Activated naive CD8-positive, alpha-beta T cell (primary cell): Measurements from ENCODE around the gene PAPOLG.
"Not testable (repeated sequence)": the region's sequence is repeated elsewhere in the genome, so short reads cannot be mapped to it uniquely, and the experiment has no call there.

Experiments
- H3K27ac Mint-ChIP-seq: one replicate; pipeline ENCODE4 v1.8.0; 2021; ENCODE audit warnings: mixed read lengths
- H3K27me3 Mint-ChIP-seq: one replicate; pipeline ENCODE4 v1.8.0; 2021; ENCODE audit warnings: mixed read lengths
- H3K36me3 Mint-ChIP-seq: one replicate; pipeline ENCODE4 v1.8.0; 2021; ENCODE audit warnings: mixed read lengths
- H3K4me1 Mint-ChIP-seq: one replicate; pipeline ENCODE4 v1.8.0; 2021; ENCODE audit warnings: low read depth, mixed read lengths
- H3K4me3 Mint-ChIP-seq: one replicate; pipeline ENCODE4 v1.8.0; 2021; ENCODE audit warnings: mild to moderate bottlenecking, mixed read lengths
- H3K9me3 Mint-ChIP-seq: one replicate; pipeline ENCODE4 v1.8.0; 2021; ENCODE audit warnings: low read depth, mixed read lengths

PAPOLG gene

GRCh38 chr2:60826111-60826510 lies 70.0 kb downstream of the PAPOLG start:
- Mint-ChIP-seq H3K4me1 (peaks cover 16% of the 10 kb centered on the region), H3K4me3 (no peak overlapping the region), H3K9me3 (no peaks in the 10 kb centered on the region)

DNA sequence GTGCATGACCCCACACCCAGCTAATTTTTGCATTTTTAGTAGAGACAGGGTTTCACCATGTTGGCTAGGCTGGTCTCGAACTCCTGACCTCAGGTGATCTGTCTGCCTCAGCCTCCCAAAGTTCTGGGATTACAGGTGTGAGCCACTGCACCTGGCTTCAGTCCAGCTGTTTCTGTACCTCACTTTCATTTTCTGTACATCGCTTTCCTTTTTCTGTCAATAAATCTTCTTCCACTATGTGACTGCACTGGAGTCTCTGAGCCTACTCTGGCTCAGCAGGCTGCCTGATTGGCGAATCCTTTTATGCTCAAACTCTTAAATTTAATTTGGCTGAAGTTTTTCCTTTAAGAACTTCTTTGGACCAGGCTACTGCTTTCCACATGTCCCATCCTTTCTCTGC lies 70.8 kb downstream of the PAPOLG start:
- H3K27me3 Mint-ChIP-seq, H3K4me1 Mint-ChIP-seq, H3K9me3 Mint-ChIP-seq, H3K27ac Mint-ChIP-seq, H3K36me3 Mint-ChIP-seq, H3K4me3 Mint-ChIP-seq: not testable (repeated sequence)

More at GRCh38 chr2:60826111-60826510, 70.0 kb downstream of the PAPOLG start:
- Mint-ChIP-seq H3K36me3 (peaks cover 4% of the 10 kb centered on the region), H3K27me3 (no peaks in the 10 kb centered on the region), H3K27ac (no peak overlapping the region)

DNA sequence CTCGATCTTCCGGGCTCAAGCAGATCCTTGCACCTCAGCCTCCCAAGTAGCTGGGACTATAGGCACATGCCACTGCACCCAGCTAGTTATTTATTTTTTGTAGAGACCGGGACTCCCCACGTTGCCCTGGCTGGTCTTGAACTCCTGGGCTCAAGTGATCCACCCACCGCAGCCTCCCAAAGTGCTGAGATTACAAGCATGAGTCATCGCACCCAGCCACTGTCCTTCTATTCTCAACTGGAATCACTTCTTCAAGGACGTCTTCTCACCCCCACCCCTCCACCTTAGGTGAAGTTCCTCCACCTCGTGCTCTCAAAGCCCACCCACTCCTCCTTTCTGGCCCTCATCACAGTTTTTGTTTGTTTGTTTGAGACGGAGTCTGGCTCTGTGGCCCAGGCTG lies 71.3 kb downstream of the PAPOLG start:
- peaks cover 9% of the 10 kb centered on the region for H3K4me1 Mint-ChIP-seq
- no peak overlapping the region for H3K27ac Mint-ChIP-seq
- no peaks in the 10 kb centered on the region for H3K9me3 Mint-ChIP-seq
- no peaks in the 10 kb centered on the region for H3K27me3 Mint-ChIP-seq
- peaks cover 4% of the 10 kb centered on the region for H3K36me3 Mint-ChIP-seq
- H3K4me3 Mint-ChIP-seq, result no peak overlapping the region

- no peaks in the 10 kb centered on the region for H3K9me3 Mint-ChIP-seq
- peaks cover 4% of the 10 kb centered on the region for H3K36me3 Mint-ChIP-seq
- H3K27me3 Mint-ChIP-seq, result no peaks in the 10 kb centered on the region
- H3K4me1 Mint-ChIP-seq, result peaks cover 31% of the 10 kb centered on the region
- no peak overlapping the region for H3K27ac Mint-ChIP-seq
- H3K4me3 Mint-ChIP-seq, result no peak overlapping the region
Observed at GRCh38 chr2:60830991-60831390, 74.9 kb downstream of the PAPOLG start.

DNA sequence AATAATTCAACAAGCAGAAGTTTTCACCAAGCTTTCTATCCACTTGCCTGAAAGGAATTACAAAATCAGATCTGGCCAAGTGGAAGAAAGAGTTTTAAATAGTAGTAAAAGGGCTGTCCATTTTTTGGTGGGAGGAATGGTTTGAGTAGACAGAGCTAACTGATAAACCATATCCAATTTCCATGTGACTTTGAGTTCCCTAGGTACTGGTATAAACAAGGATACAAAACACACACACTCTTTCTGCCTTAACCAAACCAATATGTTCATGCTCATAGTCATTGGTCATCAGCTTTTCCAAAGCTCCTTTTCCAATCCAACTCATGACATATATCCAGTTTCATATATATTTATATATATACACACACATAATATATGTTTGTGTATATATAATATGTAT lies 75.9 kb downstream of the PAPOLG start:
- peaks cover 4% of the 10 kb centered on the region for H3K36me3 Mint-ChIP-seq
- H3K27me3 Mint-ChIP-seq, result no peaks in the 10 kb centered on the region
- H3K9me3 Mint-ChIP-seq, result no peaks in the 10 kb centered on the region
- peaks cover 29% of the 10 kb centered on the region for H3K4me1 Mint-ChIP-seq
- H3K4me3 Mint-ChIP-seq, result no peak overlapping the region
- no peak overlapping the region for H3K27ac Mint-ChIP-seq

DNA sequence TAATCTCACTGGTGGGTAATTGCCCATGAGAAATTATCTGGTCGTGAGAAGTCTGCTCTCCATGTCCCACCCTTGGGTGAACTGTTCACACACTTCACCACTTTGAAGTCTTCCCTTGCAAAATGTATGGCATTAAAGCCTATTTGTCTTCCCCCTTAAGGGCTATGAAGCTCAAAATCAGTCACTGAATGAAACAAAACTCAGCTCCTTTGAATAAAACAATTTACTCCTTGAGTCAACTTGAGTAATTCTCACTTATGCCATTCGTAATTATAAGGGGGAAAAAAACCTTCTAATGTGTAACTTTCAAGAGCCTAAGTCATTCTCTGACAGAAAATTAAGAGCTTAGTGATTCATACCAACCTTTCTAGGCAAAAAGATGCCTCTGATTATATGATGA lies 76.6 kb downstream of the PAPOLG start:
- H3K4me3 Mint-ChIP-seq, result peak overlapping the region; percentile 8
- H3K4me1 Mint-ChIP-seq, result peaks cover 27% of the 10 kb centered on the region
- peak overlapping the region; percentile 76 for H3K27ac Mint-ChIP-seq
- H3K36me3 Mint-ChIP-seq, result peaks cover 4% of the 10 kb centered on the region
- H3K9me3 Mint-ChIP-seq, result no peaks in the 10 kb centered on the region
- no peaks in the 10 kb centered on the region for H3K27me3 Mint-ChIP-seq

- Mint-ChIP-seq H3K36me3 (peaks cover 4% of the 10 kb centered on the region), H3K4me1 (peaks cover 28% of the 10 kb centered on the region), H3K4me3 (no peak overlapping the region), H3K9me3 (no peaks in the 10 kb centered on the region), H3K27ac (peak overlapping the region; percentile 66), H3K27me3 (no peaks in the 10 kb centered on the region)
Observed at GRCh38 chr2:60834270-60834717, 78.2 kb downstream of the PAPOLG start.

DNA sequence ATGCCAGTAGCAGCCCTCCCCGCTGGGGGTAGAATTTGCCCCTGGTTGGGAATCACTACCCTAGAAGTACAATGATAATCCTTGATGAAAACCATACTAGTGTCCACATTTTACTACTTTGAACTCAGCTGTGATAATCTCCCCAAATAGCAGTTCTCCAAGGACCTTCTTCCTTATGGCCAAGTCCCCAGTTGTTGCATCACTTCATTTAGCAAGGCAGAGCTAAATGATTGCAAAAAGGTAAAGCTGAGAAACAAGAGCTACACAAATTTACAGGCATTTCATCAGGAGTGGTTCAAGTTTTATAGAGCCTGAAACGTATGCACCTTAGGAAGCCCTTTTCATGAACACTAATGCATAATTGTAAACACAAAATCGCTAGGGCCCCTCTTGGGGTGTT lies 80.4 kb downstream of the PAPOLG start:
- no peak overlapping the region for H3K4me3 Mint-ChIP-seq
- H3K27me3 Mint-ChIP-seq, result no peaks in the 10 kb centered on the region
- H3K36me3 Mint-ChIP-seq, result no peaks in the 10 kb centered on the region
- H3K27ac Mint-ChIP-seq, result no peak overlapping the region
- H3K4me1 Mint-ChIP-seq, result peaks cover 36% of the 10 kb centered on the region
- H3K9me3 Mint-ChIP-seq, result no peaks in the 10 kb centered on the region

DNA sequence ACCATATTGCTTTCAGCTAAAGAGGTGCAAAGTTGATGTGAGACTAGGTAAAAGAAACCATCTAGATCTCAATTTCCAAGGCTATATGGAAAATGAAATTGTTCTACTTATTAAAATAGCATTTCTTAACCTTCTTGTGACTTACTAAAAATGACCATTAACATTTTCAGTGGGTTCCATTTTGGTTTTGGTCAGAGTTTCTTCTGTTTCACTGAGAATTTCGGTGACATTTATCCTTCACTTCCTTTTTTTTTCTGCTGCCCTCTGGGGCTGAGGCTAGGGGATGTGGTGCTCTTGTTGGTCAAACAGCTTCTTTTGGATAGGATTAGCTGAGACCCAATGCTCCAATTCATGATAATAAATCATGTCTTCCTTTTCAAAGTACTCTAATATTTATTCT lies 81.1 kb downstream of the PAPOLG start:
- Mint-ChIP-seq H3K9me3 (no peaks in the 10 kb centered on the region), H3K4me3 (no peak overlapping the region), H3K4me1 (peaks cover 36% of the 10 kb centered on the region), H3K27me3 (no peaks in the 10 kb centered on the region), H3K36me3 (no peaks in the 10 kb centered on the region), H3K27ac (no peak overlapping the region)

DNA sequence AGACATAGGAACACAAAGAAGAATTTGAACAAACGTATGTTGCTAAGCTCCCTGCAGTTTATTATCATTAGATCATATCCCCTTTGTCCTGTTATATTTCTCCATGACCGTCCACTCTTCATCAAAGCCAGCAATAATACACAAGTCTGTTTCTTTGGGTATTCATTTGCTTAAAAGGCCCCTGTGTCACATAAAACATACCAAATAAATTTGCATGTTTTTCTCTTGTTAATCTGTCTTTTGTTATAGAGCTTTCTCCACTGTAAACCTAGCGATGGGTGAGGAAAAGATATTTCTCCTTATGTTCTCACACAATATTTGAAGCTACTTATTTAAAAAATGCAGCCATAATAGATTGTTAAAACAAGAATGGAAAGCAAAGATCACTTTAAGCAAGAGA lies 82.4 kb downstream of the PAPOLG start:
- H3K27me3 Mint-ChIP-seq, result no peaks in the 10 kb centered on the region
- no peak overlapping the region for H3K27ac Mint-ChIP-seq
- H3K9me3 Mint-ChIP-seq, result no peaks in the 10 kb centered on the region
- no peak overlapping the region for H3K4me3 Mint-ChIP-seq
- no peaks in the 10 kb centered on the region for H3K36me3 Mint-ChIP-seq
- peaks cover 25% of the 10 kb centered on the region for H3K4me1 Mint-ChIP-seq

GRCh38 chr2:60839126-60839813 lies 83.2 kb downstream of the PAPOLG start:
- peak overlapping the region; percentile 10 for H3K27ac Mint-ChIP-seq

DNA sequence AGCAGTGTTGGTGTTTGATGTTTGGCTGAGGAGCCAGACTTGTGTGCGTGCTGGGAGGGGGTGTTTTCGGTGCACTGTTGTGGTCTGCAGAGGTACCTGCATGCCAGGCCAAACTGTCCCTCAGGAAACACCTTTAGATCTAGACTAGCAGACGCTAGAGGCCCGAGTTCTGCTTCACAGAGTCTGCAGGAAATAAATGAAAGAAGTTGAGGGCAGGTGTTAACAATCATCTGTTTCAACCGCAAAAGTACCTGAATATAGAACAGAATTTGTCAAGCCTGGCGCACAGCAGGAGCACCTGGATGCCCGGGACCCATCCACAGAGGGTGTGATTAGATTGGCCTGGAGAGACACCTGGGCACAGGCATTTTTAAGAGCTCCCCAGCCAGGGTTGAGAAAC lies 84.8 kb downstream of the PAPOLG start:
- peaks cover 22% of the 10 kb centered on the region for H3K4me1 Mint-ChIP-seq
- peak overlapping the region; percentile 40 for H3K4me3 Mint-ChIP-seq
- H3K27ac Mint-ChIP-seq, result no peak overlapping the region
- H3K36me3 Mint-ChIP-seq, result no peaks in the 10 kb centered on the region
- H3K9me3 Mint-ChIP-seq, result no peaks in the 10 kb centered on the region
- H3K27me3 Mint-ChIP-seq, result no peaks in the 10 kb centered on the region

More at GRCh38 chr2:60839126-60839813, 83.2 kb downstream of the PAPOLG start:
- H3K27me3 Mint-ChIP-seq, result no peaks in the 10 kb centered on the region
- H3K36me3 Mint-ChIP-seq, result no peaks in the 10 kb centered on the region
- H3K9me3 Mint-ChIP-seq, result no peaks in the 10 kb centered on the region
- H3K4me1 Mint-ChIP-seq, result peaks cover 25% of the 10 kb centered on the region
- no peak overlapping the region for H3K4me3 Mint-ChIP-seq

- H3K27me3 Mint-ChIP-seq, result no peaks in the 10 kb centered on the region
- no peaks in the 10 kb centered on the region for H3K36me3 Mint-ChIP-seq
- H3K4me3 Mint-ChIP-seq, result no peak overlapping the region
- no peaks in the 10 kb centered on the region for H3K9me3 Mint-ChIP-seq
- peak overlapping the region; percentile 22 for H3K27ac Mint-ChIP-seq
- peaks cover 22% of the 10 kb centered on the region for H3K4me1 Mint-ChIP-seq
Observed at GRCh38 chr2:60843006-60843405, 86.9 kb downstream of the PAPOLG start.

DNA sequence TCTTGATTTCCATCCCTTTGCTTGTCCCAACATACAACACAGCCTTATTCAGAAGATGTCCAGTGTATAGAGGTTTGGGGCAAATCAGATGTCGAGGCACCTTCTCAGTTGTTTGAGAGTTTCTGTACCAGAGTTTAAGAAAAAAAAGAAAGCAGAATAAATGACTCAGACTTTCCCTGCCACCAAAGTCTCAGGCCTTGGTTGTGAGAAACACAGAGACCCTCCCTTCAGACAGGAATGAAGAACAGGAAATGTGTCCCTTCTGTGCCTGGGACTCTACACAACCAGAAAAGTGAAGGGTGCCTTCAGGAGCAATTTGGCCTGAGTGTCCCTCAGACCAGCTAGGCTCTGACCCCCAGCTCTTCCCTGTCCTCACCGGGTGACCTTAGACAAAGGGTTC lies 88.0 kb downstream of the PAPOLG start:
- Mint-ChIP-seq H3K36me3 (no peaks in the 10 kb centered on the region), H3K4me1 (peaks cover 22% of the 10 kb centered on the region), H3K4me3 (no peak overlapping the region), H3K9me3 (no peaks in the 10 kb centered on the region), H3K27me3 (no peaks in the 10 kb centered on the region), H3K27ac (peak overlapping the region; percentile 30)

DNA sequence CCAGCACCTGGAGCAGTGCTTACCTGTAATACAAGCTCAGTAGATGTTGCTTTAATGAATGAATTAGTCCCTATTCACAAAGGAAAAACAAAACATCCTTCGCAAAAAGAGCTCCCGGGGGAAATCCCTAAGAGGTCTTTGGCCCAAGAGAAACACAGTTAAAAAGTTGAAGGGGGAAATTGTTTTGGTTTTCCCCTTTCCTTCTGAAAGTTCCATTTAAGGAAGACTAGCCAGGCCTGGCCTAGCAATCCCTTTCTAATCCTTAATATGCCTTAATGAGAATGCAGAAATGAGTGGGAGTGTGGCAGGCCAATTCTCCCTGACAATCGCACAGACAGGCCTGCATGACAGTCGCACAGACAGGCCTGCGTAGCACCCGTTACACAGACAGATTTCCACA lies 91.8 kb downstream of the PAPOLG start:
- H3K27me3 Mint-ChIP-seq, result no peaks in the 10 kb centered on the region
- H3K4me3 Mint-ChIP-seq, result no peak overlapping the region
- no peaks in the 10 kb centered on the region for H3K36me3 Mint-ChIP-seq
- H3K27ac Mint-ChIP-seq, result no peak overlapping the region
- no peaks in the 10 kb centered on the region for H3K9me3 Mint-ChIP-seq
- H3K4me1 Mint-ChIP-seq, result peaks cover 13% of the 10 kb centered on the region
